Heart left ventricle (tissue), 16 donors: Measurements from ENCODE around the gene ARID2. TPM values are rescaled to one million over a fixed set of nuclear protein-coding genes. Genes with fewer than 3 reads are reported as not detected.

Source experiments
- ATAC-seq, 4 donors: fragments of 200-7000 bp; cut with Tn5 transposase; one replicate each; pipeline ENCODE4 v1.9.1; 2020 to 2022; ENCODE audit warnings: moderate library complexity in 4 of 4, mild to moderate bottlenecking in 3 of 4, moderate number of reproducible peaks in 1 of 4
- DNase-seq, 5 donors: peaks; one replicate each; pipeline ENCODE4 v3.0.0-alpha.2; 2020
- H3K27ac ChIP-seq, 12 donors: fragments of 200-600 bp; sonication (generic) in 4 of 12; one replicate each; pipeline versions ENCODE4 v1.5.0 to v1.8.0; 2016 to 2022; ENCODE audit warnings: mild to moderate bottlenecking in 2 of 12
- H3K27me3 ChIP-seq, 9 donors: fragments of 200-600 bp; sonication (generic) in 2 of 9; one replicate each; pipeline versions ENCODE4 v1.5.1 to v1.8.0; 2016 to 2022; ENCODE audit warnings: mild to moderate bottlenecking in 3 of 9
- H3K36me3 ChIP-seq, 9 donors: fragments of 200-600 bp; sonication (generic) in 2 of 9; one replicate each; pipeline versions ENCODE4 v1.5.0 to v1.8.0; 2018 to 2022; ENCODE audit warnings: mild to moderate bottlenecking in 2 of 9
- H3K4me1 ChIP-seq, 12 donors: fragments of 200-600 bp; sonication (generic) in 4 of 12; one replicate each; pipeline versions ENCODE4 v1.5.0 to v1.8.0; 2016 to 2022; ENCODE audit warnings: mild to moderate bottlenecking in 3 of 12
- H3K4me3 ChIP-seq, 12 donors: fragments of 200-600 bp; sonication (generic) in 4 of 12; one replicate each; pipeline versions ENCODE4 v1.5.0 to v1.8.0; 2017 to 2022; ENCODE audit warnings: mild to moderate bottlenecking in 9 of 12, moderate library complexity in 4 of 12
- H3K9me3 ChIP-seq, 12 donors: fragments of 200-600 bp; sonication (generic) in 4 of 12; one replicate each; pipeline versions ENCODE4 v1.5.0 to v1.8.0; 2016 to 2022; ENCODE audit warnings: mild to moderate bottlenecking in 1 of 12
- CTCF ChIP-seq, 12 donors: fragments of 200-600 bp; sonication (generic) in 4 of 12; IDR thresholded peaks; one replicate each; pipeline versions ENCODE4 v1.5.0 to v1.8.0; 2018 to 2022; ENCODE audit warnings: antibody characterized with exemption in 12 of 12, mild to moderate bottlenecking in 5 of 12
- POLR2A ChIP-seq, 2 donors: fragments of 450-650 bp; IDR thresholded peaks; one replicate each; pipeline ENCODE4 v1.6.1; 2017; ENCODE audit warnings: antibody characterized with exemption in 2 of 2, mild to moderate bottlenecking in 2 of 2, moderate library complexity in 2 of 2
- WGBS, 4 donors: extraction: QIAGEN DNeasy Blood & Tissue Kit in 2 of 4; methylation state at CpG; one replicate each; pipeline versions ENCODE4 v1.1.5 to v1.1.7; 2013 to 2018; 5-methylcytosine and 5-hydroxymethylcytosine counted together
- intact Hi-C, 10 donors: fragments of 100-400 bp; cut with DNase I; formaldehyde crosslinking; loops; one replicate each; pipeline versions ENCODE4 v1.11.1 to v1.14.2; 2022
- polyA plus RNA-seq, 2 donors: library from polyadenylated mRNA; stranded (reverse); fragments of 200-250 nt; gene quantifications; one replicate each; pipeline ENCODE4 v1.2.3, GENCODE V29; 2013
- total RNA-seq, 9 donors: library from RNA; depleted of rRNA in 2 of 9; stranded (reverse); fragments of >200 nt in 2 of 9; fragmentation: NEBNext Ultra II Directional in 3 of 9; extraction: Animal tissue kit (Norgen Biotek cat#: 25700) in 3 of 9; gene quantifications; one replicate each; pipeline versions ENCODE4 v1.1.0 to v1.2.4, GENCODE V29; 2016 to 2023
- donor health status: ischemic (EF 13 %, LVEDD 7.1; RV severe dilation, severe dysfunction).
- donor health status: healthy with polysubstance abuse.
- donor health status: DM: no; HTN: yes; CAD: no.
- donor health status: DM: no; HTN: no; CAD: no.
- donor health status: ischemic (EF 25% LVEDD 6.9; RV normal size, moderate dysfunction).
- donor health status: ischemic (EF 25% LVEDD 5.7; RV mildly dilated, moderate dysfunction).
- donor health status: healthy.
- donor health status: DM: yes; HTN: yes; CAD: no.
- donor health status: ischemic (EF 35%, LVEDD 5.7; RV mildly dilated, moderate dysfunction).
- donor health status: nonischemic (EF 11% LVEDD 7.7; RV severe dilation, severe dysfunction).
- donor health status: DM: yes; HTN: yes; CAD: no.
- donor health status: PGD.
- donor health status: ischemic (EF 29% LVEDD 5.4; RV normal size, mild dysfunction).
- donor health status: nonischemic (EF 23%, LVEDD 6.1; RV moderate dilation, normal function).

The ARID2 gene
- total and polyA plus RNA-seq, 11 donors, result 5.6 to 22.6 (median 18.4) TPM

- Histone ChIP-seq H3K27me3 (no peaks in the 10 kb centered on the region), H3K36me3 (peaks cover 0 to 74% (median 57%) of the 10 kb centered on the region in 9 donors), H3K4me1 (no peaks in the 10 kb centered on the region), H3K9me3 (no peaks in the 10 kb centered on the region), H3K4me3 (no peak overlapping the region), H3K27ac (no peak overlapping the region)
- no peak for TF ChIP-seq CTCF (IDR thresholded peaks at IDR 0.05)
- no peak for TF ChIP-seq POLR2A (IDR thresholded peaks at IDR 0.05)
- ATAC-seq (no peak), DNase-seq (no peak)
- WGBS, 4 donors, result 87 to 90% (median 88%) methylated on average over 3 of the region's 3 CpGs
- intact Hi-C loops, result no loop called here
Observed at GRCh38 chr12:45918818-45919217, 189.3 kb downstream of the ARID2 start.

- no peak for DNase-seq
Observed at GRCh38 chr12:45928309-45928708, 198.8 kb downstream of the ARID2 start.

GRCh38 chr12:45930369-45930768 is 200.9 kb downstream of the ARID2 start:
- peaks cover 0 to 89% (median 77%) of the 10 kb centered on the region in 9 donors for H3K36me3 ChIP-seq
- intact Hi-C loops, result no loop called here
- TF ChIP-seq POLR2A (IDR thresholded peaks at IDR 0.05) (no peak), CTCF (IDR thresholded peaks at IDR 0.05) (no peak)
- H3K4me3 ChIP-seq, result no peak overlapping the region
- peaks cover 0 to 21% (median 14%) of the 10 kb centered on the region in 12 donors for H3K4me1 ChIP-seq
- H3K27me3 ChIP-seq, result no peaks in the 10 kb centered on the region
- no peaks in the 10 kb centered on the region for H3K9me3 ChIP-seq
- DNase-seq (no peak), ATAC-seq (peak in 2 of 4 donors; percentile 41 to 42)
- WGBS, 4 donors, result 68 to 82% (median 74%) methylated on average over 3 of the region's 3 CpGs
- no peak overlapping the region for H3K27ac ChIP-seq

More at GRCh38 chr12:45928309-45928708, 198.8 kb downstream of the ARID2 start:
- TF ChIP-seq POLR2A (IDR thresholded peaks at IDR 0.05), result no peak
- no peak for ATAC-seq
- Histone ChIP-seq H3K27ac (no peak overlapping the region), H3K27me3 (no peaks in the 10 kb centered on the region), H3K4me1 (peaks cover 0 to 4% (median 3%) of the 10 kb centered on the region in 12 donors), H3K9me3 (no peaks in the 10 kb centered on the region), H3K36me3 (peaks cover 0 to 100% (median 95%) of the 10 kb centered on the region in 9 donors), H3K4me3 (no peak overlapping the region)
- 84 to 90% (median 90%) methylated on average over 2 of the region's 2 CpGs for WGBS, 4 donors
- intact Hi-C loops, result no loop called here

GRCh38 chr12:45933504-45933903 is 204.0 kb downstream of the ARID2 start:
- ATAC-seq, result no peak
- WGBS, 4 donors, result 6 to 12% (median 12%) methylated on average over 2 of the region's 2 CpGs

More at GRCh38 chr12:45933504-45933903, 204.0 kb downstream of the ARID2 start:
- H3K27ac ChIP-seq, result peak overlapping the region in 2 of 12 donors; percentile 6 to 17
- no peak for DNase-seq
- intact Hi-C loops, result no loop called here
- H3K4me3 ChIP-seq, result no peak overlapping the region
- H3K36me3 ChIP-seq, result peaks cover 0 to 69% (median 54%) of the 10 kb centered on the region in 9 donors
- no peaks in the 10 kb centered on the region for H3K9me3 ChIP-seq
- TF ChIP-seq POLR2A (IDR thresholded peaks at IDR 0.05), result no peak
- no peak for TF ChIP-seq CTCF (IDR thresholded peaks at IDR 0.05)
- peaks cover 0 to 21% (median 14%) of the 10 kb centered on the region in 12 donors for H3K4me1 ChIP-seq
- no peaks in the 10 kb centered on the region for H3K27me3 ChIP-seq
